ENCODE data around the gene WWOX.

DNA sequence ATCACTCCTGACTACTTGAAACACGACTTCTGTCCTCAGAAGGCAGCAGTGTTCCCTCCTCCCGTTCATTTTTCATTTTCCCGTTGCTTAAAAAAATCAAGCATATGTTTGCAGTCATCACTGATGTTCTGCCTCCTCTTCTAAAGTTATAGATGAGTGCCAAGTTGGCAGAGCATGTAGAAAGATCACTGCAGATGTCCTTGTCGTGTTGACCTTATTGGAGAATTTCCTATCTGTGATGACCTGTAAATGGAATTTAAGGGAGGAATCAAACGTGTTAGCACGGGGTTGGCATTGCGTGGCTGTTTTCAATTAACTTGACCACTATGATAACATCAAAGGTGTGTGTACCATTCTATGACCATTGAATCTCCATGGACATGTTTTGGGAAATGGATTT lies 396.7 kb downstream of the WWOX start:
- TF ChIP-seq POLR2AphosphoS5 (IDR thresholded peaks at IDR 0.05): no peak
- TF ChIP-seq SMC3 (conservative IDR thresholded peaks at IDR 0.05; ENCODE audit: poor library complexity): no peak
- TF ChIP-seq, protein P1, sequence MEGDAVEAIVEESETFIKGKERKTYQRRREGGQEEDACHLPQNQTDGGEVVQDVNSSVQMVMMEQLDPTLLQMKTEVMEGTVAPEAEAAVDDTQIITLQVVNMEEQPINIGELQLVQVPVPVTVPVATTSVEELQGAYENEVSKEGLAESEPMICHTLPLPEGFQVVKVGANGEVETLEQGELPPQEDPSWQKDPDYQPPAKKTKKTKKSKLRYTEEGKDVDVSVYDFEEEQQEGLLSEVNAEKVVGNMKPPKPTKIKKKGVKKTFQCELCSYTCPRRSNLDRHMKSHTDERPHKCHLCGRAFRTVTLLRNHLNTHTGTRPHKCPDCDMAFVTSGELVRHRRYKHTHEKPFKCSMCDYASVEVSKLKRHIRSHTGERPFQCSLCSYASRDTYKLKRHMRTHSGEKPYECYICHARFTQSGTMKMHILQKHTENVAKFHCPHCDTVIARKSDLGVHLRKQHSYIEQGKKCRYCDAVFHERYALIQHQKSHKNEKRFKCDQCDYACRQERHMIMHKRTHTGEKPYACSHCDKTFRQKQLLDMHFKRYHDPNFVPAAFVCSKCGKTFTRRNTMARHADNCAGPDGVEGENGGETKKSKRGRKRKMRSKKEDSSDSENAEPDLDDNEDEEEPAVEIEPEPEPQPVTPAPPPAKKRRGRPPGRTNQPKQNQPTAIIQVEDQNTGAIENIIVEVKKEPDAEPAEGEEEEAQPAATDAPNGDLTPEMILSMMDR (IDR thresholded peaks at IDR 0.05; ENCODE audit: poor library complexity, severe bottlenecking): no peak
- no peak for TF ChIP-seq EZH2 (IDR thresholded peaks at IDR 0.05; ENCODE audit: borderline replicate concordance, insufficient read depth, low read length, poor library complexity, severe bottlenecking)

Measured in neural cell (in vitro differentiated cells).